ENCODE data around the gene ANGPT4.

DNA sequence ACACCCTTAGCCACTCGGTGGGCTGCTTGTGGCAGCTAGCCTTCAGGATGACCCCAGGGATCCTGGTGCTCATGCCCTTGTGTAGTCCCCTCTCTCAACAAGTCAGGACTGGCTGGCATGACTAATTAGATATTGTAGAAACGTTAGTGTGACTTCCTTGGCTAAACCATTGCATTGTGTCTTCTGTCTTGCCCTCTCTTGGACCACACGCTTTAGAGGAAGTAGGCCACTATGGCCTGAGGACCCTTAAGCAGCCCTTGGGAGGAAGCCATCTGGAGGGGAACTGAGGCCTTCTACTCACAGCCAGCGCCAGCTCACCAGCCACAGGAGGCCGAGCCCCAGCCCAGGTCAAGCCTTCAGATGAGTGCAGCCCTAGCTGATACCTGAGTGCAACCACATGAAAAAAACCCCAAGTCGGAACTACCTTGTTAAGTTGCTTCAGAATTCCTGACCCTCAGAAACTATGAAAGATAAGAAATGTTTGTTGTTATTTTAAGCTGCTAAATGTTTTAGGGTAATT lies 10.1 kb downstream of the ANGPT4 start:
- TF ChIP-seq, protein P1, sequence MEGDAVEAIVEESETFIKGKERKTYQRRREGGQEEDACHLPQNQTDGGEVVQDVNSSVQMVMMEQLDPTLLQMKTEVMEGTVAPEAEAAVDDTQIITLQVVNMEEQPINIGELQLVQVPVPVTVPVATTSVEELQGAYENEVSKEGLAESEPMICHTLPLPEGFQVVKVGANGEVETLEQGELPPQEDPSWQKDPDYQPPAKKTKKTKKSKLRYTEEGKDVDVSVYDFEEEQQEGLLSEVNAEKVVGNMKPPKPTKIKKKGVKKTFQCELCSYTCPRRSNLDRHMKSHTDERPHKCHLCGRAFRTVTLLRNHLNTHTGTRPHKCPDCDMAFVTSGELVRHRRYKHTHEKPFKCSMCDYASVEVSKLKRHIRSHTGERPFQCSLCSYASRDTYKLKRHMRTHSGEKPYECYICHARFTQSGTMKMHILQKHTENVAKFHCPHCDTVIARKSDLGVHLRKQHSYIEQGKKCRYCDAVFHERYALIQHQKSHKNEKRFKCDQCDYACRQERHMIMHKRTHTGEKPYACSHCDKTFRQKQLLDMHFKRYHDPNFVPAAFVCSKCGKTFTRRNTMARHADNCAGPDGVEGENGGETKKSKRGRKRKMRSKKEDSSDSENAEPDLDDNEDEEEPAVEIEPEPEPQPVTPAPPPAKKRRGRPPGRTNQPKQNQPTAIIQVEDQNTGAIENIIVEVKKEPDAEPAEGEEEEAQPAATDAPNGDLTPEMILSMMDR (IDR thresholded peaks at IDR 0.05; ENCODE audit: low read length) = no peak
- TF ChIP-seq EZH2 (IDR thresholded peaks at IDR 0.05; ENCODE audit: borderline replicate concordance, low read length) = no peak

All from OCI-LY1 (cell line).